GM21737 (cell line): Measurements from ENCODE around the gene SKA3.

Experiments
- ATAC-seq: cut with Tn5 transposase; IDR thresholded peaks from one replicate; pipeline ENCODE4 v1.9.1; 2021; ENCODE audit warnings: mild to moderate bottlenecking, moderate library complexity; ENCODE audit not compliant: unreplicated experiment

The SKA3 gene

DNA sequence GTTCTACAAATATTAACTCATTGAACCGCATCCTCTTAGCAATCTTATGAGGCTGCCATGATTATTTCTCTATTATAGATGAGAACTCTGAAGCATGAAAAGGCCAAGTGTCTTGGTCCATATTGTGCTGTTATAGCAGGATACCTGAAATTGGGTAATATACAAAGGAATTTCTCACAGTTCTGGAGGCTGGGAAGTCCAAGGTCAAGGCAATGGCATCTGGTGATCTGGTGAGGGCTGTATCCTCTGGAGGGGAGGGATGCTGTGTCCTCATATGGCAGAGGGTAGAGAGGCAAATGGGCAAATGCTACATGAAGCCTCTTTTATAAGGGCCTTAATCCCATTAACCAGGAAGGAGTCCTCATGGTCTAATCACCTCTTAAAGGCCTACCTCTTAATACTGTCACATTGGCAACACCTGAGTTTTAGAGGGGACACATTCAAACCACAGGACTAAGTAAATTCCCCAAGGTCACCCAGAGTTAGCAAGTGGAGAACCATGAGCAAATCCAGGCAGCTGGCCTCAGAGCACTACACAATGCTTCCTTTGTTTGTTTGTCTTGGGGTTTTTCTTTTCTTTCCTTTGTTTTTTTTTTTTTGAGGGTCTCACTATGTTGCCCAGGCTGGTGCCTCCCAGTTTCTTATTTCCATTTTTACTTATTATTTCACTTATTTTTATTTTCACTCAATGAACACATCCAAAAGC, 59.1 kb downstream of the SKA3 start:
- no peak for ATAC-seq

DNA sequence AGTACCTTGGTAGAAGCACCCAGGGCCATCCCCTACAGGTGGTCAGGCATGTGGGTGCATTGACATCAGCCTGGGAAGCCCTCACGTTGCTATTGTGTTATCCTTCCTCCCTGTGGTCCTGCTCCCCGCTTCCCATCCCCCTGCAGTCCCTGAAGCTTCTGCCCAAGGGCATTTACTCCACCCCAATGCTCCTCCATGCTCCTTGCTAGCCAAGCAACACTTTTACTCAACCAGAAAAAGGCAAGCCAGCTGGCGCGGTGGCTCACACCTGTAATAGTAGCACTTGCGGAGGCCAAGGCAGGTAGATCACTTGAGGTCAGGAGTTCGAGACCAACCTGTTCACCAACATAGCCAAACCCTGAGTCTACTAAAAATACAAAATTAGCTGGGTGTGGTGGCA, 60.2 kb downstream of the SKA3 start:
- ATAC-seq: no peak

DNA sequence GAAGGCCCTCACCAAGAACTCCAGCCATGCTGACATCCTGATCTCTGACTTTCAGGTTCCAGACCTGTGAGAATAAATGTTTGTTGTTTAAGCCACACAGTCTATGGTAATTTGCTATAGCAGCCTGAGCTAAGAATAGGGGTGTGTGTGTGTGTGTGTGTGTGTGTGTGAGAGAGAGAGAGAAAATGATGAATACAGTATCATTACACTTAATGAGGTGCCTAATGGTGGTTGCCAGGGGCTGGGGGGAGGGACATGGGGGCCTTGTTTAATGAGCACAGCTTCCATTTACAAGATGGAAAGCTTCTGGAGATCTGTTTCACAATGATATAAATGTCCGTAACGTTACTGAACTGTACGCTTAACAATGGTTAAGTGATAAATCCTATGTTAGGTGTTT, 61.1 kb downstream of the SKA3 start:
- ATAC-seq: no peak

DNA sequence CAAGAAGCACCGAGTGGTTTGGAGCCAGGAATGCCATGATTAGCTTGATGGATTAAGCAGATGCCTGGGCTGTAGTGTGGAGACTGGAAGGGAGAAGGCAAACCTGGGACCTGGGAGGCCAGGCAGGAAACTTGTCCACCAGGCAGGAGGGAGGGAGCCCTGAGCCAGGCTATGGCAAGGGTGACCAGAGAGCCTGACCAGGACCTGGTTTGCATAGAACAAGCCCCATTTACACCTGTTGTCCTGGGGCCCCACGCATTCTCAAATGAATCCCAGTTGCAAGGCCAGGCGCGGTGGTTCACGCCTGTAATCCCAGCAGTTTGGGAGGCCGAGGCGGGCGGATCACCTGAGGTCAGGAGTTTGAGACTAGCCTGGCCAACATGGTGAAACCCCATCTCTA, 64.8 kb downstream of the SKA3 start:
- ATAC-seq: no peak

DNA sequence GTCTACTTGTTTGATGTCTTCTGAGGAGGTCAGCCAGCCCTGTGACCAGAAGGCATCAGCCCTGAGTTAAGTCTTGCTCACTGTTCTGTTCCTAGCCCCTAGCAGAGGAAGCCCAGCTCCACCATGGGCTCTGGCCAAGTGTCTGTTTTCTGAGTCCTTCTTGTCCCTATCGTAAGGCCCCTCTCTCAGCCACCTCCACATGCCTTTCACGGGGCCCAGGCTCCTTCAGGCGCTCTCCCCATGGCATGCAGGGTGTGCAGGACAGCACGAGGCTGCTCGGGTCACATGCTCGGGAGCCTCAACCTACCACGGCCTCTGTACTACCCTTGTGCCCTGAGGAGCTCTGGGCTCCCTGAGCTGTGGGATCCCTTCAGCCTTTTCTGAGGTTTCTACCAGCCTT, 67.2 kb downstream of the SKA3 start:
- no peak for ATAC-seq

DNA sequence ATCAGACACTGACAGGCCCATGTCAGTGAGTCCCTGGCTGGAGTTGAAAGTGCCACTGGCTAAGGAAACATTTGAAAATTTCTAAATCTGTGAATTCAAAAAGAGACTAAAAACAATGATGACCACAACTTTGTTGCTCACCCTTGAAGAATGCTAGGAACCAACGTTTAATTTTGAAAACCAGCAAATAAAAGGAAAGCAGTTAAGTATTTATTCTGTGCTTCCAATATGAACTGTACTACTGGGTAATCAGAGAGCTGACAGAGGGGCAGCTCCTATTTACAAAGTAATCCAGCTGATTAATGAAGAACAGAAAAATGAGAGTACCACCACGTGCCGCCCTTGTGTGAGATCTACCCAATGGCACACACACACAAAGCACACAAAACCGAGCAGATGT, 70.3 kb downstream of the SKA3 start:
- no peak for ATAC-seq

DNA sequence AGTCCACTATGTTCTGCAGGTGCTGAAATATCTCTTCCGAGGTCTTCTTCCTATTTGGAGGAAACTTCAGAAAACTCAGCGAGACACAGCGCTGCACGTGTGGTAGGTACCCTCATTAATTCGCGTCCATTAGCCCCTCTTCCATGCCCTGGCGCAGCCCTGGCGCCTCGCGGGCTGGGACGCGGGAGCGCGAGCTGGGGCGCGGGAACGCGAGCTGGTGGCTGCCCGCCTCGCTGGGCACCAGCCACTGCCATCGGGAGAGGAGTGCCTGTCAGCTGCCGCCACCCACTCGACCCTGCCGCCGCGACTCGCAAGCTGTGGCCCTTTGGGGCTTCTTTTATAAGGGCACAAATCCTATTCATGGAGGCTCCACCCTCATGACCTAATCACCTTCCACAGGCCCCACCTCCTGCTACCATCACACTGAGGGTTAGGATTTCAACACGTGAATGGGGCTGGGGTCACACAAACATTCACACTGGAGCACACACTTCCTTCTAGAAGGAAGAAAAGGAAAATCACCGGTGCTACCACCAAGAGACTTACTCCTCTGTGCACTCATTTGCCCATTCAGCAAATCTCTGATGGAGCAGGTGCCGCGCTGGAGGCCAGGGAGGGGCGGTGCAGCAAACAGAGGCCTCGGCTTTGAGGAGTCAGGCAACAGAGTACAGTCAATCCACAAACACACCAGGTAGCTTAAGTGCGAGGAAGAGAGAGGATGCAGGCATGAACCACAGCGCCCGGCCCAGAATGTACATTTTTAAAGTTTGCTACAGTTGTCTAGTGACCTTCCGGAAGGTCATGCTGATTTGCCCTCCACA, 71.9 kb downstream of the SKA3 start:
- ATAC-seq: no peak
